Activated T-helper 1 cell treated with Interleukin-2 at 50 U/mL for 16 hours (primary cell): ENCODE measurements around the gene ETFA.

Experiments
- DNase-seq: peaks from one replicate; pipeline ENCODE4 v3.0.0-alpha.2; 2020; ENCODE audit warnings: low read depth

ETFA gene

GRCh38 chr15:76311100-76311953, at the start of gene ETFA:
ETFA (minus strand) TSS chr15:76311469; CDS start chr15:76311388, 81 bp downstream.
- DNase-seq: peak; percentile 74

- DNase-seq: no peak
These were observed 49.1 kb upstream of the ETFA start for GRCh38 chr15:76360416-76360815.

- DNase-seq: no peak
These were observed 47.9 kb upstream of the ETFA start for GRCh38 chr15:76359152-76359551.

- no peak for DNase-seq
These were observed 47.2 kb upstream of the ETFA start for GRCh38 chr15:76358453-76358852.

GRCh38 chr15:76354823-76355440, 43.7 kb upstream of the ETFA start:
- DNase-seq: no peak

GRCh38 chr15:76353903-76354302, 42.6 kb upstream of the ETFA start:
- no peak for DNase-seq

- DNase-seq: no peak
These were observed 41.8 kb upstream of the ETFA start for GRCh38 chr15:76353023-76353577.

GRCh38 chr15:76349301-76350070, 38.2 kb upstream of the ETFA start:
- no peak for DNase-seq

GRCh38 chr15:76347482-76348055, 36.3 kb upstream of the ETFA start:
- no peak for DNase-seq

- DNase-seq: no peak
These were observed 35.6 kb upstream of the ETFA start for GRCh38 chr15:76346669-76347481.

- no peak for DNase-seq
These were observed 34.8 kb upstream of the ETFA start for GRCh38 chr15:76345880-76346668.

GRCh38 chr15:76345583-76345879, 34.3 kb upstream of the ETFA start:
- DNase-seq: no peak

GRCh38 chr15:76344893-76345582, 33.8 kb upstream of the ETFA start:
- no peak for DNase-seq

GRCh38 chr15:76343313-76343996, 32.2 kb upstream of the ETFA start:
- no peak for DNase-seq

- DNase-seq: no peak
These were observed 31.3 kb upstream of the ETFA start for GRCh38 chr15:76342382-76343201.

GRCh38 chr15:76342058-76342381, 30.8 kb upstream of the ETFA start:
- DNase-seq: no peak

- DNase-seq: no peak
These were observed 30.2 kb upstream of the ETFA start for GRCh38 chr15:76341366-76342057.

- no peak for DNase-seq
These were observed 29.6 kb upstream of the ETFA start for GRCh38 chr15:76340803-76341365.
